A673 (cell line): ENCODE data around the gene CYP24A1.

Experiments
- EZH2 ChIP-seq: fragments of 200-600 bp; sonication (generic); IDR thresholded peaks from 2 replicates; pipeline ENCODE4 v1.6.1; 2017; ENCODE audit warnings: borderline replicate concordance, low read depth, mild to moderate bottlenecking, mixed read lengths, antibody characterized with exemption, low read length; ENCODE audit not compliant: poor library complexity, severe bottlenecking
- TF ChIP-seq, protein P1 (sequence below): fragments of 300-800, 200-600 bp; sonication (generic); conservative IDR thresholded peaks from 2 replicates; pipeline ENCODE4 v1.5.1; 2017; ENCODE audit warnings: low read depth, mild to moderate bottlenecking, antibody characterized with exemption, low read length, moderate library complexity, mixed read lengths

DNA sequence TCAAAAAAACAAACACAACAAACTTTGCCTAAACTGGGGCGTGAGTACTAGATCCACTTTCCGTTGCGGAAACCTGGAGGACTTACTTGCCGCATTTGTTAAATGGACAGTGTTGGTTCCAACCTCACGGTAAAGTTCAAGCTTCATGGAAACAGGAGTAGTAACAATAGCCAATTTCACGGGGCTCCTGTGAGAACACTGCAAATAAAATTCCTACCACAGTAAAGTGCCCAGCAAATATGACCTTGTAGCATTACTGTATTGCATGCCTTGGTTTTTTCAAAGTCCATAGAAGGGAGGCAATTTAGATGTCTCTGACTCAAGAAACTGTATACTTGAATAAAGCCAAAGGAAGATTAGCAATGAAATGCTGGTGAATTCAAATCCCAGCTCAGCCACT lies 3.6 kb upstream of the CYP24A1 start:
- no peak for TF ChIP-seq EZH2
- TF ChIP-seq, protein P1, sequence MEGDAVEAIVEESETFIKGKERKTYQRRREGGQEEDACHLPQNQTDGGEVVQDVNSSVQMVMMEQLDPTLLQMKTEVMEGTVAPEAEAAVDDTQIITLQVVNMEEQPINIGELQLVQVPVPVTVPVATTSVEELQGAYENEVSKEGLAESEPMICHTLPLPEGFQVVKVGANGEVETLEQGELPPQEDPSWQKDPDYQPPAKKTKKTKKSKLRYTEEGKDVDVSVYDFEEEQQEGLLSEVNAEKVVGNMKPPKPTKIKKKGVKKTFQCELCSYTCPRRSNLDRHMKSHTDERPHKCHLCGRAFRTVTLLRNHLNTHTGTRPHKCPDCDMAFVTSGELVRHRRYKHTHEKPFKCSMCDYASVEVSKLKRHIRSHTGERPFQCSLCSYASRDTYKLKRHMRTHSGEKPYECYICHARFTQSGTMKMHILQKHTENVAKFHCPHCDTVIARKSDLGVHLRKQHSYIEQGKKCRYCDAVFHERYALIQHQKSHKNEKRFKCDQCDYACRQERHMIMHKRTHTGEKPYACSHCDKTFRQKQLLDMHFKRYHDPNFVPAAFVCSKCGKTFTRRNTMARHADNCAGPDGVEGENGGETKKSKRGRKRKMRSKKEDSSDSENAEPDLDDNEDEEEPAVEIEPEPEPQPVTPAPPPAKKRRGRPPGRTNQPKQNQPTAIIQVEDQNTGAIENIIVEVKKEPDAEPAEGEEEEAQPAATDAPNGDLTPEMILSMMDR = no peak
